Smooth muscle cell (in vitro differentiated cells): ENCODE measurements around the gene PRELP. TPM values are rescaled to one million over a fixed set of nuclear protein-coding genes. Genes with fewer than 3 reads are reported as not detected.

Source experiments
- DNase-seq: peaks from one replicate; lab custom pipeline; 2025; ENCODE audit not compliant: unreplicated experiment; lab: John Stamatoyannopoulos, UW
- H2AFZ ChIP-seq: fragments of 200-600 bp; sonication (generic); 2 replicates; pipeline ENCODE4 v1.6.0; 2016; ENCODE audit warnings: antibody characterized with exemption, low read depth, mild to moderate bottlenecking
- H3F3A ChIP-seq: fragments of 200-600 bp; sonication (generic); 2 replicates; pipeline ENCODE4 v1.6.0; 2017; ENCODE audit warnings: antibody characterized with exemption, low read depth
- H3K27ac ChIP-seq: fragments of 200-600 bp; sonication (generic); 2 replicates; pipeline ENCODE4 v1.5.1; 2016; ENCODE audit warnings: low read depth, mild to moderate bottlenecking
- H3K27me3 ChIP-seq: fragments of 200-600 bp; sonication (generic); 2 replicates; pipeline ENCODE4 v1.6.1; 2016; ENCODE audit warnings: low read depth, mild to moderate bottlenecking
- H3K36me3 ChIP-seq: fragments of 200-600 bp; sonication (generic); 2 replicates; pipeline ENCODE4 v1.5.1; 2016; ENCODE audit warnings: low read depth
- H3K4me1 ChIP-seq: fragments of 200-600 bp; sonication (generic); 2 replicates; pipeline ENCODE4 v1.5.1; 2016; ENCODE audit warnings: low read depth
- H3K4me2 ChIP-seq: fragments of 200-600 bp; sonication (generic); 2 replicates; pipeline ENCODE4 v1.6.0; 2016; ENCODE audit warnings: mild to moderate bottlenecking
- H3K4me3 ChIP-seq: fragments of 200-600 bp; sonication (generic); 2 replicates; pipeline ENCODE4 v1.5.1; 2016; ENCODE audit warnings: mild to moderate bottlenecking
- H3K79me2 ChIP-seq: fragments of 200-600 bp; sonication (generic); 2 replicates; pipeline ENCODE4 v1.6.0; 2016; ENCODE audit warnings: low read depth, mild to moderate bottlenecking
- H3K9ac ChIP-seq: fragments of 200-600 bp; sonication (generic); 2 replicates; pipeline ENCODE4 v1.6.0; 2016; ENCODE audit warnings: low read depth
- H3K9me3 ChIP-seq: fragments of 200-600 bp; sonication (generic); replicated peaks from 2 replicates; pipeline ENCODE4 v1.5.1; 2016; ENCODE audit warnings: low read depth
- H4K20me1 ChIP-seq: fragments of 200-600 bp; sonication (generic); 2 replicates; pipeline ENCODE4 v1.6.0; 2016; ENCODE audit warnings: low read depth
- WGBS: methylation state at CpG from one replicate; pipeline ENCODE4 v1.1.7; 2016; ENCODE audit warnings: low lambda C conversion rate; 5-methylcytosine and 5-hydroxymethylcytosine counted together
- polyA plus RNA-seq: library from polyadenylated mRNA; unstranded; fragments of >200 nt; fragmentation: Nextera tagmentation; extraction: Ambion mirVana; gene quantifications from 2 replicates; pipeline ENCODE4 v1.2.1, GENCODE V29; 2016
- total RNA-seq: library from RNA; depleted of rRNA; stranded (reverse); fragments of >200 nt; gene quantifications from 2 replicates; pipeline ENCODE4 v1.2.3, GENCODE V29; 2014
- TF ChIP-seq, protein P1 (sequence below): fragments of 200-600 bp; sonication (generic); IDR thresholded peaks from 2 replicates; pipeline ENCODE4 v1.5.1; 2017; ENCODE audit warnings: borderline replicate concordance, mild to moderate bottlenecking, antibody characterized with exemption; ENCODE audit not compliant: insufficient read depth, poor library complexity, severe bottlenecking

PRELP gene
- total and polyA plus RNA-seq, 2 experiments from 2014 or later: 0.04 to 2.1 TPM

DNA sequence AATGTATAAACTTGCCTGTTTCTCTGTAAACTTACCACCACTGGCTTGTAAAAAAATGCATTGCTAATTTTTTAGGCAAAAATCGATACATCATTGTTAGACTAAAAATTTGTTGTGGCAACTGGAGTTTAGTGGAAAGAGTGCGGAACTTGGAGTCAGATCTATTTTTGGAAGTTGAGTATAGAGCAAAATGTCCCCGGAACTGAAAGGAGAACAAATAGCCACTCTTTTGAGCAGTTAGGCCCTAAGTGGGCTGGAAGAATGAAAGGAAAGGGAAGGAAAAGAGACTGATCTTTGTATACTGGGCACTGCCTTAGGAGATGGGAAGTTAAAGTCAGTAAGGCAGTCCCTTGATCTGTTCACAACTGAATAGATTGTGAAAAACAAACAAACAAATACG lies 48.5 kb downstream of the PRELP start:
- H3K79me2 ChIP-seq: no peaks in the 10 kb centered on the region
- H3K4me1 ChIP-seq: peaks cover 16% of the 10 kb centered on the region
- H3K4me3 ChIP-seq: no peak overlapping the region
- H4K20me1 ChIP-seq: no peaks in the 10 kb centered on the region
- DNase-seq: no peak
- no peak overlapping the region for H2AFZ ChIP-seq
- 72% methylated on average over 4 of the region's 4 CpGs for WGBS
- no peaks in the 10 kb centered on the region for H3F3A ChIP-seq
- H3K27me3 ChIP-seq: no peaks in the 10 kb centered on the region
- H3K4me2 ChIP-seq: no peak overlapping the region
- H3K9ac ChIP-seq: no peak overlapping the region
- H3K9me3 ChIP-seq: no peaks in the 10 kb centered on the region
- TF ChIP-seq, protein P1, sequence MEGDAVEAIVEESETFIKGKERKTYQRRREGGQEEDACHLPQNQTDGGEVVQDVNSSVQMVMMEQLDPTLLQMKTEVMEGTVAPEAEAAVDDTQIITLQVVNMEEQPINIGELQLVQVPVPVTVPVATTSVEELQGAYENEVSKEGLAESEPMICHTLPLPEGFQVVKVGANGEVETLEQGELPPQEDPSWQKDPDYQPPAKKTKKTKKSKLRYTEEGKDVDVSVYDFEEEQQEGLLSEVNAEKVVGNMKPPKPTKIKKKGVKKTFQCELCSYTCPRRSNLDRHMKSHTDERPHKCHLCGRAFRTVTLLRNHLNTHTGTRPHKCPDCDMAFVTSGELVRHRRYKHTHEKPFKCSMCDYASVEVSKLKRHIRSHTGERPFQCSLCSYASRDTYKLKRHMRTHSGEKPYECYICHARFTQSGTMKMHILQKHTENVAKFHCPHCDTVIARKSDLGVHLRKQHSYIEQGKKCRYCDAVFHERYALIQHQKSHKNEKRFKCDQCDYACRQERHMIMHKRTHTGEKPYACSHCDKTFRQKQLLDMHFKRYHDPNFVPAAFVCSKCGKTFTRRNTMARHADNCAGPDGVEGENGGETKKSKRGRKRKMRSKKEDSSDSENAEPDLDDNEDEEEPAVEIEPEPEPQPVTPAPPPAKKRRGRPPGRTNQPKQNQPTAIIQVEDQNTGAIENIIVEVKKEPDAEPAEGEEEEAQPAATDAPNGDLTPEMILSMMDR: no peak
- no peak overlapping the region for H3K27ac ChIP-seq
- H3K36me3 ChIP-seq: no peaks in the 10 kb centered on the region

DNA sequence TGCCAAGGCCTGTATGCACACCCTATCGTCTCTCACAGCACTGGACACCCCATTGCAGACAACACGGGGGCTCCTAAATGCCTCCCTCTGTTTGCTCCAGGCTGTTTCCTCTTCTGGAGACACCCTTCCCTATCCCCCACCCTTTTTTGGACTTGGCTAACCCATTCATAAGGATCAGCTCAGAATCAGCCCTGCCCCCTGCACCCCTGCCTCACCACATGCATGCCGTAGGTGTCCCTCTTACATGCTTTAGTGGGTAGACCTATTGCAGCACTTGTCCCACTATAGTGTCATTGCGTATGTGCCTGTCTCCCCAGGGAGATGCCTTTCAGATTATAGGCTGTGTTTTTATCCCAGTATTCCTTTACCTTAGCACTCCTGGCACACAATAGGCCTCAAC lies 49.2 kb downstream of the PRELP start:
- Histone ChIP-seq H3K4me2 (no peak overlapping the region), H3K79me2 (no peaks in the 10 kb centered on the region), H3K9me3 (no peaks in the 10 kb centered on the region), H4K20me1 (no peaks in the 10 kb centered on the region), H3K27me3 (no peaks in the 10 kb centered on the region), H3K4me3 (no peak overlapping the region), H3K4me1 (peaks cover 9% of the 10 kb centered on the region), H2AFZ (no peak overlapping the region), H3K27ac (no peak overlapping the region), H3F3A (no peaks in the 10 kb centered on the region), H3K9ac (no peak overlapping the region), H3K36me3 (no peaks in the 10 kb centered on the region)
- 95% methylated on average over 4 of the region's 4 CpGs for WGBS
- TF ChIP-seq, protein P1: no peak
- no peak for DNase-seq

DNA sequence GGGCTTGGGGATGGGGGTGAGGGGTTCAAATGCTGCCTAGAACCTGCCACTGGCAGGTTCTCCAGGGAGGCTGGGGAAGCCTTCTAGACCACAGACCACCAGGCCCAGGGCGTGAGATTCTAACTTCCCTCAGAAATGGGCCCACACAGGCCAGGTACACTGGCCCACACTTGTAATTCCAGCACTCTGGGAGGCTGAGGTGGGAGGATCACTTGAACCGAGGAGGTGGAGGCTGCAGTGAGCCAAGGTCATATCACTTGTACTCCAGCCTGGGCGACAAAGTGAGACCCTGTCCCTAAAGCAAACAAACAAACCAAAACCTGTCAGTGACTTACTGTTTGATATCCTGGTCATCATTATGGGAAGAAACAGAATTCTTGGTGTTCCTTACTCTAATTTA lies 50.1 kb downstream of the PRELP start:
- TF ChIP-seq, protein P1: no peak
- H3K79me2 ChIP-seq: no peaks in the 10 kb centered on the region
- no peaks in the 10 kb centered on the region for H4K20me1 ChIP-seq
- 96% methylated on average over 3 of the region's 3 CpGs for WGBS
- H3K9me3 ChIP-seq: no peaks in the 10 kb centered on the region
- no peaks in the 10 kb centered on the region for H3K36me3 ChIP-seq
- H3K9ac ChIP-seq: no peak overlapping the region
- no peak overlapping the region for H3K4me2 ChIP-seq
- H3F3A ChIP-seq: no peaks in the 10 kb centered on the region
- DNase-seq: no peak
- peaks cover 5% of the 10 kb centered on the region for H3K4me1 ChIP-seq
- no peak overlapping the region for H3K4me3 ChIP-seq
- no peaks in the 10 kb centered on the region for H3K27me3 ChIP-seq
- H2AFZ ChIP-seq: no peak overlapping the region
- H3K27ac ChIP-seq: no peak overlapping the region

DNA sequence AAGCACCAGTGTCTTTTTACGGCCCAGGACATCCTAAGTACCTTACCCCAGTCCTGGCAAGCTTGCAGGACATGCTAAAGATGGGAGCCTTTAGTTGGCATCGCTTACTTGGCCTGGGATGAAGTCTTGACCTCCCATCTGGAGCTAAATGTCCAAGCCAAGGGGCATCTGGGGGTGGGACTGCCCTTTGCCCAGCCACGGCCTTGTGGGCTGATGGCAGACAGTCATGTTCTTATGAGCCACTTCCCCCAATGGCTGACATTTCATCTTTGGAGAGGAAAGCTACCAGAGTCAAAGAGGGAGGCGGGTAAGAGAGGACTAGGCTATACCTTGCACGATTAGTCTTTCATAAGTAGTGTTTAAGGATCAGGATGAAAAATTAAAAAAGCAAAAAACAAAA lies 50.5 kb downstream of the PRELP start:
- Histone ChIP-seq H3K27ac (no peak overlapping the region), H3F3A (no peaks in the 10 kb centered on the region), H3K4me3 (no peak overlapping the region), H3K79me2 (no peaks in the 10 kb centered on the region), H2AFZ (no peak overlapping the region), H3K4me1 (peaks cover 5% of the 10 kb centered on the region), H4K20me1 (no peaks in the 10 kb centered on the region), H3K27me3 (no peaks in the 10 kb centered on the region), H3K36me3 (no peaks in the 10 kb centered on the region), H3K9me3 (no peaks in the 10 kb centered on the region), H3K9ac (no peak overlapping the region), H3K4me2 (no peak overlapping the region)
- TF ChIP-seq, protein P1: no peak
- DNase-seq: no peak
- 93% methylated on average over 5 of the region's 5 CpGs for WGBS
